Stimulated activated CD8-positive, alpha-beta memory T cell treated with anti-CD3 and anti-CD28 coated beads, Interleukin-7, amount 100 ng/mL, for 48 hours (primary cell): ENCODE measurements around the gene ARHGAP28.
"Not testable (repeated sequence)": the region's sequence is repeated elsewhere in the genome, so short reads cannot be mapped to it uniquely, and the experiment has no call there.

Source experiments
- DNase-seq, 2 donors: peaks; one replicate each; pipeline ENCODE4 v3.0.0-alpha.2; 2020; ENCODE audit warnings: low read depth in 1 of 2; ENCODE audit errors: extremely low read depth in 1 of 2

ARHGAP28 gene

DNA sequence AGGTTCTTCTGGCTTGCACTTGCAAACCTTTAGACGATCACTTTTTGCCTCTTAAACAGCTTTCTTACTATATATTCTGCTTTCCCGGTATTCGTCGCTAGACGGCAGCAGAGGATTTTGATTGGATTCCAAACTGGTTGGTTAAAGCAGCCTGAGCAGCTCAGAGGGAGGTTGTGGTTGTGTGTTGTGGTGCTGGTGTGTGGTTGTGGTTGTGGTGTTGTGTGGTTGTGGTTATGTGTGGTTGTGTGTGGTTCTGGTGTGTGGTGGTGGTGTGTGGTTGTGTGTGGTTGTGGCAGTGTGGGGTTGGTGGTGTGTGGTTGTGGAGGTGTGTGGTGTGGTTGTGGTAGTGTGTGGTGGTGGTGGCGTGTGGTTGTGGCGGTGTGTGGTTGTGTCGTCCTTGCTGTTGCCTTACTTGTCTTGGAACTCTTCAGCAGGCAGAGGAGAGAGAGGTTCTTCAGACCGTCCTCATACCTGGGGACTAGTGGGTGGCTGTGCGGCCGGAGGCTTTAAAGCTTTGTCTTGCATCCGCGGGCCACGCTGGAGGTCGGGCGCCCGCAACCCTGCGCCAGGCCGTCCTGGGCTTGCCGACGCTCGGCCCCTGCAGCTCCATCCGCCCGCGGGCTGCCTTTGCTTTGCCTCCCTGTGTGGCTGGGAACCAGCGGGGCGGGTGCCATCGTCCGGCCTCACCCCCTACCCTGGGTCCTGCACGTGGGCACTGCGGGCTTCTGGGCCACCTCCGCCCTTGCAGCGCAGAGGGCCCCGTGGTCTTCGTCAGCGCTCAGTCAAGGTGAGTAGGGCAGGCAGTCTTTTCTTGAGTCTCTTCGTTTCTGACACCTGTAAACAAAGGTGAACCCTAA lies 190.8 kb downstream of the ARHGAP28 start:
- DNase-seq: peak in 1 of 2 donors; percentile 1

DNA sequence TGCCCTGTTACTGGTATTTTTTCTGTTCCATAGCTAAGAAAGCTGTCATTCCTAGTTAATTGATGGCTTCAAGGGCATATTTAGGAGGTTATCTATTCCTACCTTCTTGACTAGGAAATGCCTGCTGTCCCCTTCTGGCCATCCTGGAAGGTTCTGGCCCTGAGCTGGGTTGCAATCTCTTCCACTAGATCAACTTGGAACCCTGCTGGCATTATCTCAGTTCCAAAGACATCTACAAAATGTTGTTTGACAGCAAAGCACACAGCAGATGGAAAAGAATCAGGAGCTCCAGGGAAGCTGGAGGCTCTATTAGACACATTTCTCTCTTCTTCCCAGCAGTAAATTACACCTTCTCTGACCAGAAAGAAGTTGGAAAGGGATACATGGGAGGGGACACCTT lies 192.1 kb downstream of the ARHGAP28 start:
- no peak for DNase-seq

DNA sequence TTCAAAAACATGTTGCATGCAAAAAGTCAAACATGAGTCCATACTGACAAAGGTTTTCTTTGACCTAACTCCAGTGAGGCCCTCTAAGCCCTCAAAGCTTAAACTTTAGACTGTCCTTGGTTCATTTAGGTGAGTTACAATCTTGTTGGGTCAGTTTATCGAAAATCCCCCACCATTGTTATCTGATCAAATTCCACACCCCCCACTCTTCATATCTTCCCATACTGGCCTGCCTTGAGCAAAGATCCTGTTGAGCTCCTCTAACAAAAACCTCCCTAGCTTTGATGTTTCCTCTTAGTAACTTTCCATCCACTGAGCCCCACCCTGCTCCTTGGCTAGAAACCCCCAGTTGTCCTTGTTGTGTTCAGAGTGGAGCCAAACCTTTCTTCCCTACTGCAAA lies 193.7 kb downstream of the ARHGAP28 start:
- DNase-seq: no peak

DNA sequence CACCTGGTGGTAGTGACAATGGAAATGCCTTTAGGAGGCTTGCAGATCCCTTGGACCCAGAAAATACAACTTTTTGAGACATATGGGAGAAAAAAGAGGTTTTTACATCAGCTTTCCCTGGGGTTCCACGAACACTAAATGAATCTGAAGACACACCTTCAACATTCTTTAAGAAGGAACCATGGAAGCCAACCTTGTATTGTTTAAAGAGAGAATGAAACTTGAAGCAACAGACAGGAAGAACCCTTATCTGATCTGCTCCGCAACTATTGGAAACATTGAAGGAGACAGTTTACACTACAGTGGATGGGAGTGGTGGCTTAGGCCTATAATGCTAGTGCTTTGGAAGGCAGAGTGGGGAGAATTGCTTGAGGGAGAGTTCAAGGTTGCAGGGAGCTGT lies 197.6 kb downstream of the ARHGAP28 start:
- DNase-seq: no peak

DNA sequence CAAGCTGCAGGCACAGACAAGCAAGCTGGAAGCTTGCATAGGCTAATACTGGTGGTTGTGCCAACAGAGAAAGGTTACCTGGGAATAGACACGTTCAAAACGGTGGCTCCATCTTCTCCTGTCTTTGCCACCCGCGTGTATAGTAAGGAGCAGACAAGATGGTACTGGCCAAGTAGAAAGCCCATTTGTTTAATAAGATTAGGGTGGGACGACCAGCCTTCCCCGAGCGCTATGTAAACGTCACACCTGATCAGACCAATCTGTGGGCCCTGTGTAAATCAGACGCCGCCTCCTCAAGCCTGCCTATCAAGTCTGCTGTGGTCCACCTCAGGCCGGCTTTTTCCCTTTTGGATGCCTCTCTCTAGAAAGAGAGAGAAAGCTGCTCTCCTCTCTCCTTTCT lies 198.8 kb downstream of the ARHGAP28 start:
- no peak for DNase-seq

DNA sequence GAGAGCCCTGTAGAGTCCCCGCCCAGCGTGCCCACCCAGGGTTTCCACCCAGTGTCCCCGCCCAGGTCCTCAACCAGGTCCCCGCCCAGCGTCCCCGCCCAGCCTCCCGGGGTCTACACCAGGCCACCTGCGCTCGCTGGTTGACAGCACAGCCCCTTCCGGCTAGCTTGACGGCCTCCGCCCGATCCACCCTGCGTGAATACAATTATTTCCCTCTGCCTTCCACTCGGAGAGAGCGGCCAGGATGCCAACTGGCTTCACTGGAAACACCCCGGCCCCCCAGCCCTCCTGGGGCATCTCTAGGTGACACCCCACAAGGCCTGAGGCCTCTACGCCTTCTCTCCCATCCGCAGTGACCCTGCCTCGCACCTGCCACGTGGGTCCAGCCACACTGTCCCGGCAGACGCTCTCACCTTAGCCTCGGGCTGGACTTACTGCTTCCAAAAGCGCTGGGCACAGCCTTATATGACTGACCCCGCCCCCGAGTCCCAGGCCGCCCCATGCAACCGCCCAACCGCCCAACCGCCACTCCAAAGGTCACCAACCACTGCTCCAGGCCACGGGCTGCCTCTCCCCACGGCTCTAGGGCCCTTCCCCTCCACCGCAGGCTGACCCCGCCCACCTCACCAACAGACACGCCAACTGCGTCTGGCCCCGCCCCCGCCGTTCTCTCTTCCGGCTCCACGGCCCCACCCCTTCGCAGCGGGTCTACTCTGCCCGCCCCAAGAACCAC lies 200.0 kb downstream of the ARHGAP28 start:
- no peak for DNase-seq

DNA sequence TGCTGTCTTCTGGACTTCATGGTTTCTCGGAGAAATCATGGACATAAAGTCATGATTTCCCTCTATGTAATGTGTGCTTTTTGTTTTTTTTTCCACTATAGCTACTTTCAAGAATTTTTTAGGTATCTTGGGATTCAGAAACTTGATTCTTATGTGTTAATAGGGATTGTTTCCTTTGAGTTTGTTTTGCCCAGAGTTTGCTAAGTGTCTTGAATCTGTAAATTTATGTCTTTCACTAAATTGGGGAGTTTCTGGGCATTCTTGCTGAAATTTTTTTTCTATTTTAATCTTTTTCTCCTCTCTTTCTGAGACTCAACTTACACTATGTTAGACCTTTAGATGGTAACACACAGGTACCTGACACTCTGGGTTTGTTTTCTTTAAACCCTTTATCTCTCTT lies 205.3 kb downstream of the ARHGAP28 start:
- no peak for DNase-seq

DNA sequence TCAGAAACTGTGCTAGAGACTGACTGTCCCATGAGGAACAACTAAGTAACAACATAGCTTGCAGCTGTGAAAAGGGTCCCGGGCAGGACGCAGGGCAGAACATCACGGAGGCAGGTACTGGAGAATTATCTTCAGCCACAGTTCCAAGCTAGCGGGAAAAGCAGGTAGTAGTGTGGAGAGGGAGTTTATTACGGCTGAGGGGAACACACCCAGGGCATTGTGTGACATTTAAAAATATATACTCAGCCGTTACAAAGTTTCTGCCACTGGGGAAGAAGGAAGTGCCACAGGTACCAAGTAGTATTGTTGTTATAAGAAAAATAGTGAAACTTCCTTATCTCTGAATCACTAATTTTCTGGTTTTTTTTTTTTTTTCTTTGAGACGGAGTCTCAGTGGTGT lies 208.5 kb downstream of the ARHGAP28 start:
- DNase-seq: no peak

DNA sequence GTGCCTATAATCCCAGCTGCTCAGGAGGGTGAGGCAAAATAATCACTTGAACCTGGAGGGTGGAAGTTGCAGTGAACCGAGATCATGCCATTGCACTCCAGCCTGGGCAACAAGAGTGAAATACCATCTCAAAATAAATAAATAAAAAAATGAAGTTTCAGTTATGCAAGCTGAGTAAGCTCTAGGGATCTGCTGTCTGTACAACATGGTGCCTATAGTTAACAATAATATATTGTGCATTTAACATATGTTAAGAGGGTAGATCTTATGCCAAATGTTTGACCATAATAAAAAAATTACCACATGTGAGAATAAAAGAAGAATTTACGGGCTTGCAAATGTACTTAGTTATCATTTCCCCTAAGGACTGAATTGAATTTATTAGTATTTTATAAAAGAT lies 208.9 kb downstream of the ARHGAP28 start:
- not testable (repeated sequence) for DNase-seq

DNA sequence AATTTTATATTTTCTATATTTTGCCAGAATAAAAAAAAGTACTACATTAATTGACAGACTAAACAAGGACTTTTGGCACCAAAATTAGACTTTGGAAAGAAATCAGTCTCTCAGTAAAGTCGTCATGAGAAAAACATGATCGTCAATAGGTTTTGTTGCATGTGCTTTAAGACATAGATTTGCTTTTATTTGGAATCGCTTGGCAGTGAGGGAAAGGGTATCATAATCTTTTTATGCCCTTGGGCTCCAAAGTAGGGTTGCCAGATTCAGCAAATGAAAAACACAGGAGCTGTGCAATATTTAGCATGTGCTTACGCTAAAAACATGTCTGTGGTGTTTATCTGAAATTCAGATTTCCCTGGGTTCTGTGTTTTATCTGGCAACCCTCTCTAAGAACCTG lies 210.5 kb downstream of the ARHGAP28 start:
- no peak for DNase-seq

DNA sequence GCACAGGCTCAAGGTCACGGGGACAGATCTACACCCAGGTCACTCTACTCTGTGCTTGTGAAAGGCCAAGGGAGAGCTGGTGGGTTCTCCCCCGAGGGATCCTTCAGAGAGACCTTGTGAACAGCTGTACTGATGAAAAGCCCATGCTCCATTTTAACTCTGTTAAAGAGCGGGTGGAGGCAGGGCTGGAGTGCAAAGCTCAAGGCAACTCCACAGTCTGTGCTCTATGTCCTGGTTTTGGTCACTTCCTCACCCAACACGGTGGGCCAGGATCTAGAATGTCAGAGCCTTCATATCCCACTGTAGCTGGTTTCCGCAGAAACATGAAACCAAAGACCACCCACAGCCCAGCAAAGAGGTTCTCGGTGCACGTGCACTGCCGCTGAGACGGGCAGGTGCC lies 210.9 kb downstream of the ARHGAP28 start:
- no peak for DNase-seq

DNA sequence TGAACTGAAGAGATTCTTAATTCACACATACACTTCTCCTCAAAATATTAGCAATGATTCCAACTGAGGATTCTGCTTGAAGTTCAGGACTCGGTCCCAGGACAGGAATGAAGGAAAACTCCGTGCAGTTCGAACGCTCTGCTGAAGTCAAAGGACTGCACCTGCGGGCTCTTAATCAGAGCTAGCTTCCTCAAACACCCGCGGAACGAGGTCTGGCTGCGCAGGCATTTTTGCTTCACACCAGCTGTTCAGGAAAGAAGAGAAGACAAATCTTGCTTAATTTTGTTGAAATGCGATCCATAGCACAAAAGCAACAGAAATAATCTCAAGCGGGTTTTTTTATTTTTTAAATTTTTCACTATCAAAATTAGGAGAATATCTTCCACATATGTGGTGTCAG lies 212.5 kb downstream of the ARHGAP28 start:
- DNase-seq: no peak

DNA sequence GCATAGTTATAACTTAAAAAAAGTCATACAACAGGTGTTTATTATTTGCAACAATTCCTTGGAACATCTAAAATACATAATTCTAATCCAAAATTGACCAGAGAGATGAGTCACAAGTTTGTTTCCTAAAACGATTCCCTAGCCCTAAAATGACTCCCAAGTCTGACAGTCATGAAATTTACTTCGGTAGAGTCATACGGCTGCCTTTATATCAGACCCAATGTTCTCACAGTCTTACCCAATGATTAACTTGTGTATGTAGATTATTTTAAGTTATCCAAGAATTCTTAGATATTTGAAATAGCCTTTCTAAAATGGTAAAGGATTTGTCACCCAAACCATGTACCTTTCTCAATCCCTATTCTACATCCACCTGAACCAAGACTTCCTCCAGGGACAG lies 213.2 kb downstream of the ARHGAP28 start:
- no peak for DNase-seq

DNA sequence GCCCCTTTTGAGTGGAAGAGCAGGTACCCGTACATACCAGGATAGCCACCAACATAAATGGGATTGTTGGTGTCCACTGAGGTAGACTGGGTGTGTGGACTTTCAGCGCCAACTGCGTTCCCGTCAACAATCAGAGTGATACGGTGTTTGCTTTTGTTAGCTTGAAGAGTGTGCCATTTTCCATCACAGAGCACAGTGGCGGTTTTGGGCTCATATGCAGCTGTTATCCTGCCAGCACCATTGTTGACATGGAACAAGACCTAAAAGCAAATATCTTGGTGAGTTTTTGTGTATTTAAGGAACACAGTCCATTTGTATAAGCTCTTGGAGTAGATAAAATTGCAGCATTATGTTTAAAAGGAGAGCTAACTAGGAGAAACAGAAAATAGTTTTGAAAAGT lies 213.6 kb downstream of the ARHGAP28 start:
- no peak for DNase-seq

DNA sequence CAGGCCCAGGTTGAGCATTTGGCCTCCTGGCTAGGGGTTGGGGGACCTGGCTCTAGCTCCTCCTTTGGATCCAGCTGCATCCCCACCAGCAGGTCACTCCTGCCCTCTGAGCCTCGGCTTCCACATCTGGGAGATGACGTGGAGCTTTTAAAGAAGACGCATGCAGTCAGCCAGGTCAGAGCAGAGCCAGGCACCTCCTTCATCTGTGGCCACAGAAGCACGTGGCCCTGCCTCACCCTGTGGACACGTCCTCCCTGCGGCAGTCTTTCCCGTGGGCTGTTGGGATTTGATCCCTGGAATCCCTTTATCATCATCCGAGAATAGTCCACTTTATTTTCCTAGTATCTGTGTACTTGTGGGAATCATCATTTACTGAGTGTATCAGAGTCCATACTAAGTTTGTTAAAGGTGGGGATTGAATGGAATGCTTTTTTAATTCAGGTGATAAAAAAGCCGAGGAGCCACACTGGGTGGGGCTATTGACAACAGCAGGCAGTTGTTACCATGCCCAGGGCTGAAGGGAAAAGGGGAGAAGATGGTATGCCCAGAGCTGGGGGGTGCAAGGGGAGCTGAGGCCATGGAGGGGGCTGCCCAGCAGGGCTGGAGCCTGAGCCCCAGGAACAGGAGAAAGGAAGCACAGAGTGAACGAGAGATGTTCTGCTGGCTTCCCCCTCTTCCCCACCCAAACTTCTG lies 218.0 kb downstream of the ARHGAP28 start:
- no peak for DNase-seq

DNA sequence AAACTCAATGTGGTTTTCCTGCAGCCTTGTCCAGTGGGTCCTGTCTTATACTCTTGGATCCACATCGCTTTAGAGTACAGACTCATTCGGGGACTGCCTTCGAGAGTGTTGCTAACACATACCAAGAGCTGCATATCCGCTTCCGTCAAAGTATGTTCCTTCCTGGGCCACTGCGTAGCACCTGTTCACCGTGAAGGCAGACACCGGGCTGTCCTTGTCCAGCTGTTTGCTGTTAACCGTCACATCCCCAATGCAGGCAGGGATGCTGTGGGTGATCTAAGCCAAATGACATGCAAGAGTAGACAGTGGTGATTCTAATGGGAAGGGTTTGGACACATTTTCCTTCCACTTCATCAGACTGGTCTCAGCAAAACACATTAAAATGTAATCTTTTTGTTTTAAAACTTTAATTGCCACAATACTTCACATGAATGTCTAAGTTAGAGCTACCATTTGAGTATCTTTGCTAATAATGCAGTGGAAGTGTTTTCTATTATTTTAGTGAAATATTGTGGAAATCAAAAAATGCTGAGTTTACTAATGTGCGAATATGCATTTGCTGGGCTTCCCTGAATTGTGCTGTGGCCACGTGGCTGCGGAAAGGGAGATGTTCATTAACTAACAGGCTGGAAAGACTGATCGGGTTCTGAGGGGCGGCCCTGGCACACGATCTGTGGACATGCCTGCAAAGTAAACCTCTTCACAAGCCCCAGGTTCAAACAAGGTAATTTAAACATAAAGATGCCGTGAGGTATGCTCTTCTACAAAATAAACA lies 219.0 kb downstream of the ARHGAP28 start:
- no peak for DNase-seq

DNA sequence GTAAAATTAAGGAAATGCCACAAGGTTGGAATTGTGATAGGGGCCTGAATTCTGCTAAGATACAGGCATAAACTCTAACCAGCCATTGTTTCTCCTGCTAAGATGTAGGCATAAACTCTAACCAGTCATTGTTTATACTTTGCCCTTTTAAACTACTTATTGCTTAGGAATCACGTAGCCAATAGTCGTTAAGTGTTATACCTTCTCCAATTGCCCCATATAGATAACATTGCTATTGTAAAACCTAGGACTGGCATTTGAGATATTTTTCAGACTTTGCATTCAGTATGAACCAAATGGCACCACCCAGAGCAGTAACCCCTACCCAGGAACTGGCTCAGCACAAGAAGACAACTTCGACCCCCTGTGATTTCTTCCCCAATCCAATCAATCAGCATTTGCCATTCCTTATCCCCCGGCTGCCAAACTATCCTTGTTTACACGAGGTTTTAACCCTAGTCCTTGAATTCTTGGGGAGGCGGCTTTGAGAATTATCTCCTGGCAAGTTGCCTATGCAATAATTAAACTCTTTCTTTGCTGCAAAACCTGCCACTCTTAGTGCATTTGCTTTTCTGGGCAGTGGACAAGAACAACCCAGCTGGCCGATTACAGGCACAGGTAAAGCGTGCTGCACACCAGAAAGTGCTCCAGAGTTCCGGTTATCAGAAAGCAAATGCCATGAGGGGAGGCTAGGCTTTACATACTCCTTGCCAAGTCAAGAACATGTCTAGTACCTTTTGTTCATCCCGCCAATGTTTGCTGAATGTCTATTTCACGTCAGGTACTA lies 220.5 kb downstream of the ARHGAP28 start:
- no peak for DNase-seq

DNA sequence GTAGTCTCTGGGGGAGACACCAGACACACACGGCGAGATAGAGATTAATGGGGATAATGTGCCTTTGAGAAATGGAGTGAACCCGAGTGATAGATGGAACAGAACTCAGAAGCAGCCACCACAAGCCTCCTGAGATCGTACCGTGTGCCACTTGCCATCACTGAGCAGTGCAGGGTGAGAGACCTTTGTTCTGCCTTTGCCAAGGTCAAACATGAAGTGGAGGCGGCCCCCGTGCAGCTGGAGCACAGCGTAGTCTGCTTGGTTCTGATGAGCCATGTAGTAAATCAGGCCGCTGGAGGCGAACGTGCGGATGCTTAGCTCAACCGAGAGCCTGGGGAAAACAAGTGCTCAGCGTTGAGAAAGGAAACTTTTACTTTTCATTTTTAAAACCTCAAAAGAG lies 221.1 kb downstream of the ARHGAP28 start:
- DNase-seq: no peak

DNA sequence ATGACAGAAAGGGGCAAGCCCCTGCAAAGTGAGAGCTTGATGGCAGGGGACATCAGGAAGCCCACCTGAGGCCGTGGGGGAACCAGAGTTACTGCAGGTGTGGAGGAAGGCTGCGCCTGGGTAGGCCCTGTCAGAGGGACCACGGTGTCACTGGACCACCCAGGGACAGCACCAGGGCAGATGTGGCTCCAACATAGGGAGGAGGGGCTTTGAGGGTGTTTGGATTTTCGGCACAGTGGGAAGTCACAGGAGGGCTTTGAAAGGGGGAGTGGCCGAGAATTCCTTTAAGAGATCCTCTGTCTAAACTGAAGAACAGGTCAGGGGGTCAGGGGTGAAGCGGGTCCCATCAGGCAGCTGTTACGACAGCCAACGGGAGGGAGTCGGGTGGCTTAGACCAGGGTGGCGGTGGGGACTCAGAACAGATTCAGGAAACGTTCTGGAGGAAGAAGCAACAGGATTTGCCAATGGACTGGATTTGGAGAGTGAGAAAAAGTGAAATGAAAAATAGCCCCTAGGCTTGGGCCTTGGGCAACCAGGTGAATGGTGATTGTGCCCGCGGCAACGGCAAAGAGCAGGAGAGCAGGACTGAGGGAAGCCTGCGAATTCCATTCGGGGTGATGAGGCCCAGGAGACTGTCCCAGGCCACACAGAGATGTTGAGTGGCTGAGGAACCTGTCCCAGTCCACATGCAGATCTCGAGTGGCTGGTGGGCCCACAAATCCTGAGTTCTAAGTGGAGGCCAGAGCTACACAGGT lies 222.0 kb downstream of the ARHGAP28 start:
- no peak for DNase-seq
